A549 (cell line): ENCODE measurements around the gene BTG4. TPM values are rescaled to one million over a fixed set of nuclear protein-coding genes. Genes with fewer than 3 reads are reported as not detected.

Experiments used
- ATAC-seq, 2 experiments: fragments of 200-7000 bp in 1 of 2; fragments of >200 bp in 1 of 2; cut with Nextera tagmentation in 1 of 2; cut with Tn5 transposase in 1 of 2; 3 replicates each; pipeline versions ENCODE4 v1.8.0 to v1.9.1; 2018 to 2020; ENCODE audit warnings: mild to moderate bottlenecking in 1 of 2, moderate library complexity in 1 of 2
- CTCF ChIA-PET: fragments of 300-600 bp; sonication (Branson Sonifier 250); formaldehyde crosslinking; extraction: SDS; loops from one replicate; lab custom pipeline; 2021; ENCODE audit warnings: antibody characterized with exemption, inconsistent platforms; lab: Yijun Ruan, JAX
- POLR2A ChIA-PET: fragments of 350-600 bp; formaldehyde crosslinking; extraction: SDS; loops from one replicate; lab custom pipeline; 2021; ENCODE audit warnings: antibody characterized with exemption, inconsistent platforms; lab: Yijun Ruan, JAX
- DNase-seq, 2 experiments: peaks; one replicate each; pipeline versions ENCODE4 v3.0.0 to v3.0.0-alpha.2; 2011 to 2016; ENCODE audit warnings: low read depth in 1 of 2, low spot score in 1 of 2
- FAIRE-seq: peaks from 2 replicates; lab custom pipeline; 2011; peaks lifted over from hg19 to GRCh38; lab: Jason Lieb, UNC
- H3K27ac ChIP-seq, 2 experiments: fragments of >200 bp; sonication (Bioruptor Twin); formaldehyde crosslinking; 3 replicates each; pipeline ENCODE4 v1.5.1; 2016 to 2017
- H3K4me1 ChIP-seq: fragments of >200 bp; sonication (Bioruptor Twin); formaldehyde crosslinking; 3 replicates; pipeline ENCODE4 v1.6.1; 2016
- H3K4me2 ChIP-seq: fragments of >200 bp; sonication (Bioruptor Twin); formaldehyde crosslinking; 3 replicates; pipeline ENCODE4 v1.6.1; 2016
- H3K4me3 ChIP-seq: fragments of >200 bp; sonication (Bioruptor Twin); formaldehyde crosslinking; 3 replicates; pipeline ENCODE4 v1.5.1; 2016
- H3K9me3 ChIP-seq: fragments of >200 bp; sonication (Bioruptor Twin); formaldehyde crosslinking; 3 replicates; pipeline ENCODE4 v1.6.1; 2016
- BHLHE40 ChIP-seq: IDR thresholded peaks from 2 replicates; pipeline ENCODE4 v1.6.1; 2012; ENCODE audit warnings: low read depth, low read length, inconsistent platforms
- CBX2 ChIP-seq: fragments of 200-600 bp; sonication (generic); IDR thresholded peaks from 2 replicates; pipeline ENCODE4 v1.6.1; 2016; ENCODE audit warnings: low read depth, mild to moderate bottlenecking, borderline replicate concordance
- CHD2 ChIP-seq: fragments of 150-350 bp; IDR thresholded peaks from 2 replicates; pipeline ENCODE4 v1.6.1; 2014; ENCODE audit warnings: low read length; ENCODE audit not compliant: partially characterized antibody
- EHF ChIP-seq: fragments of 250-450 bp; sonication (Bioruptor Pico); IDR thresholded peaks from 2 replicates; pipeline ENCODE4 v1.5.0; 2020; ENCODE audit warnings: mild to moderate bottlenecking
- EHMT2 ChIP-seq: fragments of 200-600 bp; sonication (generic); IDR thresholded peaks from 2 replicates; pipeline ENCODE4 v1.6.1; 2016; ENCODE audit warnings: antibody characterized with exemption, low read depth, mild to moderate bottlenecking, moderate library complexity
- EP300 ChIP-seq, 2 experiments: fragments of >200 bp; sonication (Bioruptor Twin); formaldehyde crosslinking; IDR thresholded peaks; 2 replicates in 1 of 2; 3 replicates in 1 of 2; pipeline ENCODE4 v1.6.1; 2016 to 2017
- FOSL2 ChIP-seq, 2 experiments: fragments of 450-650 bp in 1 of 2; fragments of >200 bp in 1 of 2; sonication (Bioruptor Twin) in 1 of 2; formaldehyde crosslinking; IDR thresholded peaks; 2 replicates each; pipeline versions ENCODE4 v1.5.0 to v1.6.1; 2016 to 2020; ENCODE audit warnings: mild to moderate bottlenecking in 1 of 2, moderate library complexity in 1 of 2
- GATA3 ChIP-seq: IDR thresholded peaks from 2 replicates; pipeline ENCODE4 v1.6.1; 2012; ENCODE audit warnings: borderline replicate concordance
- HEYL ChIP-seq: fragments of 250-450 bp; sonication (Bioruptor Pico); IDR thresholded peaks from 2 replicates; pipeline ENCODE4 v1.8.0; 2021; ENCODE audit warnings: mild to moderate bottlenecking, moderate library complexity
- HOXA7 ChIP-seq: fragments of 250-450 bp; sonication (Bioruptor Pico); IDR thresholded peaks from 2 replicates; pipeline ENCODE4 v1.5.0; 2020; ENCODE audit warnings: mild to moderate bottlenecking, moderate library complexity
- HOXB5 ChIP-seq: fragments of 250-450 bp; sonication (Bioruptor Pico); IDR thresholded peaks from 2 replicates; pipeline ENCODE4 v1.5.0; 2020; ENCODE audit warnings: mild to moderate bottlenecking, moderate library complexity
- JUN ChIP-seq, 2 experiments: fragments of >200 bp; sonication (Bioruptor Twin); formaldehyde crosslinking; IDR thresholded peaks; 2 replicates in 1 of 2; 3 replicates in 1 of 2; pipeline ENCODE4 v1.6.1; 2016 to 2017
- KDM1A ChIP-seq: fragments of 200-600 bp; sonication (generic); IDR thresholded peaks from 2 replicates; pipeline ENCODE4 v1.6.1; 2016; ENCODE audit warnings: low read depth, mild to moderate bottlenecking
- MAZ ChIP-seq: fragments of 150-350 bp; IDR thresholded peaks from 2 replicates; pipeline ENCODE4 v1.6.1; 2014; ENCODE audit warnings: antibody characterized with exemption, low read depth, low read length, borderline replicate concordance
- MYC ChIP-seq: IDR thresholded peaks from 2 replicates; pipeline ENCODE4 v1.6.1; 2012; ENCODE audit warnings: mild to moderate bottlenecking, inconsistent platforms, low read length, improper control_type of control experiment, borderline replicate concordance
- NFE2L2 ChIP-seq: fragments of 150-350 bp; conservative IDR thresholded peaks from 2 replicates; pipeline ENCODE4 v1.6.1; 2014; ENCODE audit warnings: low read length
- NPAS2 ChIP-seq: fragments of 250-450 bp; sonication (Bioruptor Pico); IDR thresholded peaks from 2 replicates; pipeline ENCODE4 v1.8.0; 2022; ENCODE audit warnings: mild to moderate bottlenecking, moderate library complexity, borderline replicate concordance
- NR3C1 ChIP-seq: fragments of >200 bp; sonication (Bioruptor Twin); formaldehyde crosslinking; IDR thresholded peaks from 3 replicates; pipeline ENCODE4 v1.6.1; 2017
- POLR2AphosphoS2 ChIP-seq: conservative IDR thresholded peaks from 2 replicates; pipeline ENCODE4 v1.6.1; 2012; ENCODE audit warnings: low read length, improper control_type of control experiment, inconsistent platforms
- RAD21 ChIP-seq, 2 experiments: fragments of >200 bp in 1 of 2; sonication (Bioruptor Twin) in 1 of 2; formaldehyde crosslinking in 1 of 2; IDR thresholded peaks in 1 of 2; conservative IDR thresholded peaks in 1 of 2; 2 replicates in 1 of 2; 3 replicates in 1 of 2; pipeline ENCODE4 v1.6.1; 2012 to 2018; ENCODE audit warnings: inconsistent platforms in 1 of 2
- RARB ChIP-seq: fragments of 250-450 bp; sonication (Bioruptor Pico); IDR thresholded peaks from 2 replicates; pipeline ENCODE4 v1.8.0; 2021; ENCODE audit warnings: mild to moderate bottlenecking, moderate library complexity
- RFX5 ChIP-seq: fragments of 450-650 bp; IDR thresholded peaks from 2 replicates; pipeline ENCODE4 v1.7.1; 2014; ENCODE audit warnings: antibody characterized with exemption, mild to moderate bottlenecking, moderate library complexity
- RNF2 ChIP-seq: fragments of 200-600 bp; sonication (generic); IDR thresholded peaks from 2 replicates; pipeline ENCODE4 v1.6.1; 2016; ENCODE audit warnings: low read depth, mild to moderate bottlenecking, antibody characterized with exemption, moderate library complexity, borderline replicate concordance
- SREBF2 ChIP-seq: fragments of 450-650 bp; IDR thresholded peaks from 2 replicates; pipeline ENCODE4 v1.6.1; 2014; ENCODE audit warnings: mild to moderate bottlenecking, moderate library complexity
- ZC3H11A ChIP-seq: fragments of 450-650 bp; IDR thresholded peaks from 2 replicates; pipeline ENCODE4 v1.6.1; 2014; ENCODE audit warnings: antibody characterized with exemption, mild to moderate bottlenecking
- ZNF302 ChIP-seq: fragments of 250-450 bp; sonication (Bioruptor Pico); IDR thresholded peaks from 2 replicates; pipeline ENCODE4 v1.9.0; 2021; ENCODE audit warnings: inconsistent platforms, mild to moderate bottlenecking, moderate library complexity
- WGBS: methylation state at CpG from one replicate; pipeline ENCODE4 v1.1.6; 2017; ENCODE audit errors: missing lambda C conversion rate; 5-methylcytosine and 5-hydroxymethylcytosine counted together
- polyA plus RNA-seq, 4 experiments: library from polyadenylated mRNA; depleted of rRNA in 3 of 4; stranded (reverse); fragments of >200 nt; fragmentation: RNase III in 1 of 4; extraction: RNeasy Plus Mini Kit Qiagen cat#74134 plus additional on column Dnase treatment in 1 of 4; gene quantifications; 2 replicates in 3 of 4; 3 replicates in 1 of 4; pipeline ENCODE4 v1.2.3, GENCODE V29; 2011 to 2017
- TF ChIP-seq, protein P1 (sequence below): fragments of 250-450 bp; sonication (Bioruptor Pico); IDR thresholded peaks from 2 replicates; pipeline ENCODE4 v1.5.0; 2020; ENCODE audit warnings: low read depth, mild to moderate bottlenecking, moderate library complexity
- TF ChIP-seq, protein P2 (sequence below): fragments of 250-450 bp; sonication (Bioruptor Pico); IDR thresholded peaks from 2 replicates; pipeline ENCODE4 v1.5.0; 2021; ENCODE audit warnings: mild to moderate bottlenecking, moderate library complexity, borderline replicate concordance
- TF ChIP-seq, protein P3 (sequence below): IDR thresholded peaks from 2 replicates; pipeline ENCODE4 v1.6.1; 2012; ENCODE audit warnings: low read depth, borderline replicate concordance

The BTG4 gene
- polyA plus RNA-seq, 2 of the 4 experiments (the other 2 are of a cell fraction): 0.23 to 0.36 TPM

- TF ChIP-seq MYC: no peak
Measured at GRCh38 chr11:111514216-111515031, 2.2 kb upstream of the BTG4 start, which contains the start of gene HOATZ (continued).

GRCh38 chr11:111513240-111513605 is 1.0 kb upstream of the BTG4 start:
- ATAC-seq (peak; percentile 61 to 75), DNase-seq (no peak), FAIRE-seq (no peak)
- WGBS: 32% methylated on average over 6 of the region's 6 CpGs
- CTCF ChIA-PET: interaction anchor here (0.9 to 1.6 kb wide), 4 partner anchors 11 to 58 kb away, joined by 3 to 6 read pairs (median 4); no protein-coding TSS in a partner anchor
- Histone ChIP-seq H3K4me3 (peak overlapping the region; percentile 83), H3K27ac (peak overlapping the region; percentile 87 to 99), H3K9me3 (no peaks in the 10 kb centered on the region), H3K4me2 (peak overlapping the region; percentile 83), H3K4me1 (peaks cover 7% of the 10 kb centered on the region)
- POLR2A ChIA-PET: interaction anchor here (2.1 kb wide), 1 partner anchor 18 kb away, joined by 6 read pairs; no protein-coding TSS in a partner anchor
- no peak for TF ChIP-seq NPAS2 (CRISPR knock-in tag)
- TF ChIP-seq HOXB5 (CRISPR knock-in tag): no peak
- no peak for TF ChIP-seq HOXA7 (CRISPR knock-in tag)
- TF ChIP-seq RFX5: no peak
- no peak for TF ChIP-seq RNF2
- TF ChIP-seq, protein P1, sequence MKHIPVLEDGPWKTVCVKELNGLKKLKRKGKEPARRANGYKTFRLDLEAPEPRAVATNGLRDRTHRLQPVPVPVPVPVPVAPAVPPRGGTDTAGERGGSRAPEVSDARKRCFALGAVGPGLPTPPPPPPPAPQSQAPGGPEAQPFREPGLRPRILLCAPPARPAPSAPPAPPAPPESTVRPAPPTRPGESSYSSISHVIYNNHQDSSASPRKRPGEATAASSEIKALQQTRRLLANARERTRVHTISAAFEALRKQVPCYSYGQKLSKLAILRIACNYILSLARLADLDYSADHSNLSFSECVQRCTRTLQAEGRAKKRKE (CRISPR knock-in tag): no peak
- no peak for TF ChIP-seq RARB (CRISPR knock-in tag)
- no peak for TF ChIP-seq HEYL
- TF ChIP-seq SREBF2: no peak
- TF ChIP-seq KDM1A: no peak
- no peak for TF ChIP-seq ZC3H11A
- TF ChIP-seq EHF (CRISPR knock-in tag): no peak
- no peak for TF ChIP-seq RAD21 (conservative IDR thresholded peaks at IDR 0.05 in 1 of 2, IDR thresholded peaks at IDR 0.05 in 1 of 2)
- no peak for TF ChIP-seq MAZ
- TF ChIP-seq EP300 (IDR thresholded peaks at IDR 0.05): no peak
- no peak for TF ChIP-seq POLR2AphosphoS2
- TF ChIP-seq JUN (IDR thresholded peaks at IDR 0.05): no peak
- no peak for TF ChIP-seq NFE2L2

DNA sequence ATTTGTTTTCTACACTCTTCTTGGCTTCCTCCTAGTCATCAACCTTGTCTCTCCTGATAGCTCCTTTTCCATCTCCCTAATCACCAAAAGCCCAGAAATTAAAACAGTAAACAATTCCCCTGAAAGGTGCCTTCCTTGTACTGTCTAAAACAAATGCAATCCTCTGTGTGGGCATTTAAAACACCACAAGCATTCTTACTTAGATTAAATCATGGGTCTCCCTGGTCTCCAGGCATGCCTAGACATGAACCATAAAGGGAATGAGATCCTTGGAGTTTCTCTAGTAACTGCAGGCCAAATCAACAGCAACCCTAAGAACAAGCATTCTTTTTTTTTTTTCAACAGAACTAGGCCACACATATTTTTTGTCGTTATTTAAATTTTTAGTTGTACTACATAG is 1.9 kb downstream of the BTG4 start:
- POLR2A ChIA-PET: no interaction called here
- DNase-seq: no peak

DNA sequence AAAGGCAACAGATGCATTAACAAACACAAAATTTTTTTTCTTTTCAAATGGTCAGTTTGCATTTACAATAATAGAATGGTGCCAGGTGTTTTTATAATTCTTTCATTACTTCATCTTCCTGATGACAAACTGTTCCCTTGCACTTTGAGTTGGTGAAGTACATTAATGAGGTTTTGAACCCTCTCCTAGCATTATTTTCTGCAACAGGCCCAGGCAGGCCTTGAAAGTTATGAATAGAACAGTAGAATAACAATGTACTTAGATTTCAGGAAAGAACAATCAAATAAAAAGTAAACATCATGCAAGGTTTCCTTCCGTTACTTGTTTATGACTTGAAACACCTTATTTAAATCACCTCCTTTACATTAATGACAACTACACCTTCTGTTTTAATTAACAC is 9.6 kb downstream of the BTG4 start:
- ATAC-seq: no peak
- H3K27ac ChIP-seq: no peak overlapping the region
- H3K4me1 ChIP-seq: no peaks in the 10 kb centered on the region
- 90% methylated on average over 1 of the region's 1 CpG for WGBS
- no peak overlapping the region for H3K4me3 ChIP-seq
- H3K9me3 ChIP-seq: no peaks in the 10 kb centered on the region
- ChIA-PET POLR2A (no interaction called here), CTCF (interaction anchor here (1.2 kb wide), 1 partner anchor 17 kb away, joined by 3 read pairs; no protein-coding TSS in a partner anchor)
- no peak for DNase-seq
- FAIRE-seq: no peak
- H3K4me2 ChIP-seq: no peak overlapping the region
- TF ChIP-seq, protein P2, sequence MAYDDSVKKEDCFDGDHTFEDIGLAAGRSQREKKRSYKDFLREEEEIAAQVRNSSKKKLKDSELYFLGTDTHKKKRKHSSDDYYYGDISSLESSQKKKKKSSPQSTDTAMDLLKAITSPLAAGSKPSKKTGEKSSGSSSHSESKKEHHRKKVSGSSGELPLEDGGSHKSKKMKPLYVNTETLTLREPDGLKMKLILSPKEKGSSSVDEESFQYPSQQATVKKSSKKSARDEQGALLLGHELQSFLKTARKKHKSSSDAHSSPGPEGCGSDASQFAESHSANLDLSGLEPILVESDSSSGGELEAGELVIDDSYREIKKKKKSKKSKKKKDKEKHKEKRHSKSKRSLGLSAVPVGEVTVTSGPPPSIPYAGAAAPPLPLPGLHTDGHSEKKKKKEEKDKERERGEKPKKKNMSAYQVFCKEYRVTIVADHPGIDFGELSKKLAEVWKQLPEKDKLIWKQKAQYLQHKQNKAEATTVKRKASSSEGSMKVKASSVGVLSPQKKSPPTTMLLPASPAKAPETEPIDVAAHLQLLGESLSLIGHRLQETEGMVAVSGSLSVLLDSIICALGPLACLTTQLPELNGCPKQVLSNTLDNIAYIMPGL (CRISPR knock-in tag): no peak
- TF ChIP-seq FOSL2 (IDR thresholded peaks at IDR 0.05) (no peak), FOSL2 (CRISPR knock-in tag; IDR thresholded peaks at IDR 0.05) (no peak), CBX2 (no peak), KDM1A (no peak), NR3C1 (no peak), CHD2 (no peak), EHMT2 (no peak), MYC (no peak), BHLHE40 (no peak), ZNF302 (CRISPR knock-in tag) (no peak)
- TF ChIP-seq, protein P3, sequence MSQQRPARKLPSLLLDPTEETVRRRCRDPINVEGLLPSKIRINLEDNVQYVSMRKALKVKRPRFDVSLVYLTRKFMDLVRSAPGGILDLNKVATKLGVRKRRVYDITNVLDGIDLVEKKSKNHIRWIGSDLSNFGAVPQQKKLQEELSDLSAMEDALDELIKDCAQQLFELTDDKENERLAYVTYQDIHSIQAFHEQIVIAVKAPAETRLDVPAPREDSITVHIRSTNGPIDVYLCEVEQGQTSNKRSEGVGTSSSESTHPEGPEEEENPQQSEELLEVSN: no peak

More for the DNA sequence above, 1.9 kb downstream of the BTG4 start:
- Histone ChIP-seq H3K4me2 (no peak overlapping the region), H3K9me3 (no peaks in the 10 kb centered on the region), H3K4me1 (peaks cover 7% of the 10 kb centered on the region), H3K27ac (no peak overlapping the region), H3K4me3 (no peak overlapping the region)
- CTCF ChIA-PET: no interaction called here
- TF ChIP-seq CBX2: no peak
- TF ChIP-seq KDM1A: no peak
- no peak for TF ChIP-seq EHF (CRISPR knock-in tag)
- no peak for TF ChIP-seq HOXB5 (CRISPR knock-in tag)
- TF ChIP-seq GATA3: no peak
- TF ChIP-seq MAZ: no peak
- WGBS: 81% methylated on average over 1 of the region's 1 CpG
- FAIRE-seq (no peak), ATAC-seq (no peak)
